ENCODE measurements around the gene GPR18.

GPR18 gene

DNA sequence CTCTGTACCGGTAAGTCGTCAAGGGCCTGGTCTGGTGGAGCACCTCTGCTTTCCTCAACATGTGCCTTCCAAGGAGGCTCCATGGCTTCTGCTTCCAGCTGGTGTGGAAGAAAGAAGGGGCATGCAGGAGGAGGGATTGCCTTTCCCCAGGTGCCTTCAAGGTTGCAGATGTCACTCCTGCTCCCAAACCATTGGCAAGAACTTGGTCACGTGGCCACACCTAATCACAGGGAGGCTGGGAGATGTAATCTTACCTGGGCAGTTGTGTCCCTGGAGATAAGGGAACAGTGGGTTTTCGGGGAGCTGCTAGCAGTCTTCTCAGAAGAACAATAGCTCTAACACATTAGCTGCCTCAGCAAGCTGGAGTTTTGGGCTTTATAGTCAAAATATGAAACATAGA, 9.7 kb upstream of the GPR18 start:
- Histone ChIP-seq H3K36me3 (ENCODE audit: low read depth) (peaks cover 4% of the 10 kb centered on the region; the same call in 1 of the 2 replicates), H3K9me3 (ENCODE audit: severe bottlenecking) (no peaks in the 10 kb centered on the region), H3K27me3 (ENCODE audit: insufficient read depth, poor library complexity, severe bottlenecking) (no peaks in the 10 kb centered on the region), H3K4me3 (ENCODE audit: severe bottlenecking) (no peak overlapping the region), H3K27ac (ENCODE audit: poor library complexity, severe bottlenecking) (no peak overlapping the region), H3K4me1 (ENCODE audit: insufficient read depth, poor library complexity, severe bottlenecking) (no peaks in the 10 kb centered on the region)
- no peak for ATAC-seq (ENCODE audit: low read depth)
- TF ChIP-seq, protein P1, sequence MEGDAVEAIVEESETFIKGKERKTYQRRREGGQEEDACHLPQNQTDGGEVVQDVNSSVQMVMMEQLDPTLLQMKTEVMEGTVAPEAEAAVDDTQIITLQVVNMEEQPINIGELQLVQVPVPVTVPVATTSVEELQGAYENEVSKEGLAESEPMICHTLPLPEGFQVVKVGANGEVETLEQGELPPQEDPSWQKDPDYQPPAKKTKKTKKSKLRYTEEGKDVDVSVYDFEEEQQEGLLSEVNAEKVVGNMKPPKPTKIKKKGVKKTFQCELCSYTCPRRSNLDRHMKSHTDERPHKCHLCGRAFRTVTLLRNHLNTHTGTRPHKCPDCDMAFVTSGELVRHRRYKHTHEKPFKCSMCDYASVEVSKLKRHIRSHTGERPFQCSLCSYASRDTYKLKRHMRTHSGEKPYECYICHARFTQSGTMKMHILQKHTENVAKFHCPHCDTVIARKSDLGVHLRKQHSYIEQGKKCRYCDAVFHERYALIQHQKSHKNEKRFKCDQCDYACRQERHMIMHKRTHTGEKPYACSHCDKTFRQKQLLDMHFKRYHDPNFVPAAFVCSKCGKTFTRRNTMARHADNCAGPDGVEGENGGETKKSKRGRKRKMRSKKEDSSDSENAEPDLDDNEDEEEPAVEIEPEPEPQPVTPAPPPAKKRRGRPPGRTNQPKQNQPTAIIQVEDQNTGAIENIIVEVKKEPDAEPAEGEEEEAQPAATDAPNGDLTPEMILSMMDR (IDR thresholded peaks at IDR 0.05; ENCODE audit: poor library complexity, severe bottlenecking) = no peak
- DNase-seq (ENCODE audit: low spot score) = no peak

DNA sequence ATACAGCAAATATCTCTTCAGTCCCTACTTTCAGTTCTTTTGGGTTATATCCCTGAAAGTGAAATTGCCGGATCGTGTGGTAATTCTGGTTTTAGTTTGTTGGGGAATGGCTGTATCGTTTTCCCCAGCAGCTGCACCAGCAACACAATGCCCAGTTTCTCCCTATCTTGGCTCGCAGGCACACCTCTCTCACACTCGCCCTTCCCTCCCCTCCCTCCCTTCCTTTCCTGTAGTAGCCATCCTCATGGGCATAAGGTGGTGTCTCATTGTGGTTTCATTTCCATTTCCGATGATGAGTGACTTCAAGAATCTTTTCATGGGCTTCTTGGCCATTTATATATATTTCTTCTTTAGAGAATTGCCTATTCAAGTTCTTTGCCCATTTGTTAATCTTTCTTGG, 8.6 kb upstream of the GPR18 start:
- TF ChIP-seq, protein P1 (IDR thresholded peaks at IDR 0.05; ENCODE audit: poor library complexity, severe bottlenecking) = no peak
- H3K4me1 ChIP-seq (ENCODE audit: insufficient read depth, poor library complexity, severe bottlenecking) = no peaks in the 10 kb centered on the region
- H3K9me3 ChIP-seq (ENCODE audit: severe bottlenecking) = no peaks in the 10 kb centered on the region
- H3K27me3 ChIP-seq (ENCODE audit: insufficient read depth, poor library complexity, severe bottlenecking) = no peaks in the 10 kb centered on the region
- H3K36me3 ChIP-seq (ENCODE audit: low read depth) = peaks cover 4% of the 10 kb centered on the region; the same call in 1 of the 2 replicates
- no peak for DNase-seq (ENCODE audit: low spot score)
- no peak for ATAC-seq (ENCODE audit: low read depth)
- no peak overlapping the region for H3K4me3 ChIP-seq (ENCODE audit: severe bottlenecking)
- no peak overlapping the region for H3K27ac ChIP-seq (ENCODE audit: poor library complexity, severe bottlenecking)

DNA sequence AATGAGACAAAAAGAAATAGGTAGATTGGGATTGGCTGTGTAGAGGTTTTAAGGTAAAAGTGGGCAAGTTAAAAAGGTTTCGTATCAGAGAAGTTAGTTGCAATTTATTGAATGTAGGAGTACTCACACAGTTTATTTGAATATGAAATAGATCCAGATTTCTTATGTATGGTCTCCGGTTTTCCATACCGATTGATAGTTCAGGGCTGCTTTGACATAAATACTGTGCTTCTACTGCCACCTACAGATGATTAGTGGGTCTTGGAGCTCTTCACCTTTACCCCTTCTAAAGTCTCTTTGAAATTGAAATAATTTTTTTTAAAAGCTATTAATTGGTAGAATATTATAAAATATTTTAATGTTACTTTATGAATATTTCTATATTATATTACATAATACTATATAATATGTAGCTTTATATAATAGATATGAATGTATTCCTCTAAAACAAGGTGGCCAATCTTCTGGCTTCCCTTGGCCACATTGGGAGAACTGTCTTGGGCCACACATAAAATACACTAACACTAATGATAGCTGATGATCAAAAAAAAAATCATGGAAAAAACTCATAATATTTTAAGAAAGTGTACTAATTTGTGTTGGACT, 7.7 kb upstream of the GPR18 start:
- TF ChIP-seq, protein P1 (IDR thresholded peaks at IDR 0.05; ENCODE audit: poor library complexity, severe bottlenecking) = peak; percentile 67
- ATAC-seq (ENCODE audit: low read depth) = peak; percentile 81; the same call in 2 of the 3 replicates
- H3K27ac ChIP-seq (ENCODE audit: poor library complexity, severe bottlenecking) = no peak overlapping the region
- no peaks in the 10 kb centered on the region for H3K9me3 ChIP-seq (ENCODE audit: severe bottlenecking)
- no peaks in the 10 kb centered on the region for H3K27me3 ChIP-seq (ENCODE audit: insufficient read depth, poor library complexity, severe bottlenecking)
- peaks cover 4% of the 10 kb centered on the region; the same call in 1 of the 2 replicates for H3K36me3 ChIP-seq (ENCODE audit: low read depth)
- H3K4me3 ChIP-seq (ENCODE audit: severe bottlenecking) = no peak overlapping the region
- DNase-seq (ENCODE audit: low spot score) = no peak
- H3K4me1 ChIP-seq (ENCODE audit: insufficient read depth, poor library complexity, severe bottlenecking) = no peaks in the 10 kb centered on the region

DNA sequence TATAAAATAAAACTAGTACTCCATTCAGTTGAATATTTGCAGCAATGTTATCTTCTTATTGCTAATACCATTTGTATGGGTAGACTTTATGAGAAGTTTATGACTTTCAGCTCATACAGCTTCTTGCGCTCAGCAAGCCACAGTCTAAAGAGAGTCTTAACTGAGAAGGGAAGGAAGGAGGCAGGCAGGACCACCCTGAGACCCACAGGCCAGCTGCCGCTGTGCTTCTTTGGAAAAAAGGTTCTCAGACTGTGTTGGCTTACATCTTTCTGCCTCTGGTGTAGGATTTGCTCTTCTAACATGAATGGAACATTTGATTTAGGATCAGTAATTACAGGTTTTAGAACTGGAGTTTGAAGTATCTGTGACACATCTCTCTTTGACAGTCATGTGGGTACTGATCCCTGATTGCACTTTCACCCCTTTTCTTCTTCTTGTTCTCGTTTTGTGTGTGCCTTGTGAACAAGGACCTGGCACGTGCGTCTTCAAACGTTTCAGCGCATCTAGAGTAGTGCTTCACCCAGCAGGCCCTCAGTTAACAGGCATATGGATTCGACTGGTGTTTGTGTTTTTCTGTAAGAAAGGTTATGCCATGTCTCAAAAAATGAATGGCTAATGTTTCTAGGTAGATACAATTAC, 7.1 kb upstream of the GPR18 start:
- ATAC-seq (ENCODE audit: low read depth) (no peak), DNase-seq (ENCODE audit: low spot score) (no peak)
- no peaks in the 10 kb centered on the region for H3K4me1 ChIP-seq (ENCODE audit: insufficient read depth, poor library complexity, severe bottlenecking)
- H3K36me3 ChIP-seq (ENCODE audit: low read depth) = peaks cover 4% of the 10 kb centered on the region; the same call in 1 of the 2 replicates
- TF ChIP-seq, protein P1 (IDR thresholded peaks at IDR 0.05; ENCODE audit: poor library complexity, severe bottlenecking) = no peak
- H3K27me3 ChIP-seq (ENCODE audit: insufficient read depth, poor library complexity, severe bottlenecking) = no peaks in the 10 kb centered on the region
- no peak overlapping the region for H3K27ac ChIP-seq (ENCODE audit: poor library complexity, severe bottlenecking)
- H3K4me3 ChIP-seq (ENCODE audit: severe bottlenecking) = no peak overlapping the region
- H3K9me3 ChIP-seq (ENCODE audit: severe bottlenecking) = no peaks in the 10 kb centered on the region

DNA sequence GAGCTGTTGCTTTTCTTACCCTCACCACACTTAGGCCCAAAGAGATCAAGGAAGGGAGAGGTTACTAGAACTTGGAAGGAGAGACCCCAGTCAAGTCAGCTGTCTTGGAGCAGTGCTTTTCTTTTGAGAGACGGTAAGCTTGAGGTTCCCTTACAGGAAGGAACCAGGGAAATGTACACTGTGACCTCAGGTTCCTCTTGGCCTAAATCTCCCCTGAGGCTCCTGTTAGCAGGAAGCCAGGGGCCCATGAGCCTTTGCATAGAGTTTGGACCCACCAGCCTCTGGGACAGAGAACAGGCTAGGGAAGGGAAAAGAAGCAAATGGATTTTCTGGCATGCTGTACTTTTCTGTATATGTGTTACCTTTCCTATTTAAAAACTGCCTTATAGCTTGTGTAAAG, 5.9 kb upstream of the GPR18 start:
- TF ChIP-seq, protein P1 (IDR thresholded peaks at IDR 0.05; ENCODE audit: poor library complexity, severe bottlenecking) = no peak
- no peak overlapping the region for H3K4me3 ChIP-seq (ENCODE audit: severe bottlenecking)
- H3K27ac ChIP-seq (ENCODE audit: poor library complexity, severe bottlenecking) = no peak overlapping the region
- H3K27me3 ChIP-seq (ENCODE audit: insufficient read depth, poor library complexity, severe bottlenecking) = no peaks in the 10 kb centered on the region
- DNase-seq (ENCODE audit: low spot score) (no peak), ATAC-seq (ENCODE audit: low read depth) (no peak)
- no peaks in the 10 kb centered on the region for H3K4me1 ChIP-seq (ENCODE audit: insufficient read depth, poor library complexity, severe bottlenecking)
- H3K36me3 ChIP-seq (ENCODE audit: low read depth) = no peaks in the 10 kb centered on the region
- no peaks in the 10 kb centered on the region for H3K9me3 ChIP-seq (ENCODE audit: severe bottlenecking)
